H7 (cell line): ENCODE results near the gene SLC22A31. TPM values are rescaled to one million over a fixed set of nuclear protein-coding genes. Genes with fewer than 3 reads are reported as not detected.
A peak's percentile ranks its signal among the peaks of the same experiment; 100 is the strongest.

ENCODE experiments used
- DNase-seq: peaks from one replicate; pipeline ENCODE4 v3.0.0; 2012
- H3K27me3 ChIP-seq: 2 replicates; pipeline ENCODE4 v1.6.0; 2011; ENCODE audit warnings: mild to moderate bottlenecking, low read length; ENCODE audit not compliant: control insufficient read depth, insufficient read depth
- H3K36me3 ChIP-seq: replicated peaks from 2 replicates; pipeline ENCODE4 v1.5.1; 2011; ENCODE audit warnings: low read length; ENCODE audit not compliant: control insufficient read depth, insufficient read depth
- H3K4me3 ChIP-seq: 2 replicates; pipeline ENCODE4 v1.5.1; 2011; ENCODE audit warnings: low read depth, mild to moderate bottlenecking, control low read depth, low read length, moderate library complexity; ENCODE audit not compliant: insufficient read depth
- total RNA-seq: library from RNA; depleted of rRNA; stranded (reverse); fragments of >200 nt; shearing (Covaris generic); gene quantifications from 2 replicates; pipeline ENCODE4 v1.2.3, GENCODE V29; 2014; rRNA removed

SLC22A31 gene
- total RNA-seq, 1 experiment from 2014 or later, result 1.9 TPM

DNA sequence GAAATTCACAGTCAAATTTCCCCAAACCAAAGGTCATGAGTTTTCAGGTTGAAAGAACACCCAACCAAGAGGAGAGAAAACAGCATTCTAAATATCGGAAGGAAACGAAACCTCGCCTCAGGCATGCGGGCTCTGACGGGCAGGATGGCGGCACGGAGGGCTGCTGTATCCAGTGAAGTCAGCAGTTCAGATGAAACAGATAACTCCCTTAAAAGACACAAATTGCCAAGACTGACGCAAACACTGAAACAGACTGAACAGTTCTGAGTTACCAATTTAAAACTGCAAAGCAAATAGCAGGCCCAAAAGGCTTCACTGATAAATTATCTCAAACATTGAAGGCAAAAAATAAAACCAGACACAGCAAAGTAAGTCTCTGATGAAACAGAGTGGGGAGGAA is 49.4 kb downstream of the SLC22A31 start:
- no peak overlapping the region for H3K4me3 ChIP-seq
- peaks cover 2% of the 10 kb centered on the region; the same call in 1 of the 2 replicates for H3K36me3 ChIP-seq
- H3K27me3 ChIP-seq, result no peaks in the 10 kb centered on the region
- no peak for DNase-seq

GRCh38 chr16:89150090-89150835 is 50.1 kb downstream of the SLC22A31 start:
- DNase-seq, result no peak

GRCh38 chr16:89149386-89149785 is 51.0 kb downstream of the SLC22A31 start:
- peaks cover 2% of the 10 kb centered on the region; the same call in 1 of the 2 replicates for H3K36me3 ChIP-seq
- no peaks in the 10 kb centered on the region for H3K27me3 ChIP-seq
- no peak overlapping the region for H3K4me3 ChIP-seq
- no peak for DNase-seq

More at GRCh38 chr16:89150090-89150835, 50.1 kb downstream of the SLC22A31 start:
- Histone ChIP-seq H3K4me3 (no peak overlapping the region), H3K27me3 (no peaks in the 10 kb centered on the region), H3K36me3 (peaks cover 2% of the 10 kb centered on the region; the same call in 1 of the 2 replicates)

- H3K27me3 ChIP-seq, result no peaks in the 10 kb centered on the region
- no peak overlapping the region for H3K4me3 ChIP-seq
- H3K36me3 ChIP-seq, result peaks cover 2% of the 10 kb centered on the region; the same call in 1 of the 2 replicates
- peak; percentile 85 for DNase-seq
Measured at GRCh38 chr16:89147085-89147817, 53.1 kb downstream of the SLC22A31 start.

- Histone ChIP-seq H3K27me3 (no peaks in the 10 kb centered on the region), H3K4me3 (no peak overlapping the region), H3K36me3 (peaks cover 3% of the 10 kb centered on the region; the same call in 1 of the 2 replicates)
- DNase-seq, result no peak
Measured at GRCh38 chr16:89146211-89147005, 53.9 kb downstream of the SLC22A31 start.

Other genes with a start within 250 kb of the SLC22A31 start
- 0.35 TPM in 1 of 2 replicates, not detected in the other for gene CBFA2T3, start 223.3 kb downstream of the SLC22A31 start, total RNA-seq
- 20.2 and 24.0 TPM in 2 replicates for gene ACSF3, start 106.7 kb downstream of the SLC22A31 start, total RNA-seq
- 0.07 and 0.10 TPM in 2 replicates for gene CDH15, start 28.8 kb downstream of the SLC22A31 start, total RNA-seq
- 10.1 and 12.3 TPM in 2 replicates for gene ZNF778, start 17.2 kb upstream of the SLC22A31 start, total RNA-seq